OCI-LY7 (cell line): Measurements from ENCODE around the gene F2R.

Experiments
- EZH2phosphoT487 ChIP-seq: fragments of 200-600 bp; sonication (generic); IDR thresholded peaks from 2 replicates; pipeline ENCODE4 v1.6.1; 2018; ENCODE audit warnings: low read depth, borderline replicate concordance, mild to moderate bottlenecking, mixed run types, antibody characterized with exemption, low read length, moderate library complexity, mixed read lengths
- TF ChIP-seq, protein P1 (sequence below): fragments of 200-600 bp; sonication (generic); conservative IDR thresholded peaks from 2 replicates; pipeline ENCODE4 v1.5.1; 2014; ENCODE audit warnings: mild to moderate bottlenecking, antibody characterized with exemption, low read length, moderate library complexity, mixed read lengths

DNA sequence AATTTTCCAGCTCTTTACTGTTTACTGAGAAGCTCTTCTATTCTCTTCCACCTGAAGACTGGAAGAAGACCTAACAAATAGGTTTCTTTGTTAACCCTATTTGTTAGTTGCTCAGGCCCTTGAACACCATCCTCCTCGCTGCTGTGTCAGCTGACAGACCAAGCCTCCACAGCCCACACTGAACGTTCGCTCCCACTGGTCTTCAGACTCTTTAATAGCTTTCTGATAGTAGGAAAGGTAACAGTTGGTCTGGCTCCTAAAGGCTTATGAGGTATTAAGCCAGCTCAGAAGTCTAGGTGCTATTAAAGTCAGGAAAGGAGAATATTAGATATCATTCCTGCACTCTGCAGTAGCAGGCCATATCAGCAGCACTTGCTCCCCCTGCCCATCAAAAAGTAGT lies 23.3 kb upstream of the F2R start:
- TF ChIP-seq, protein P1, sequence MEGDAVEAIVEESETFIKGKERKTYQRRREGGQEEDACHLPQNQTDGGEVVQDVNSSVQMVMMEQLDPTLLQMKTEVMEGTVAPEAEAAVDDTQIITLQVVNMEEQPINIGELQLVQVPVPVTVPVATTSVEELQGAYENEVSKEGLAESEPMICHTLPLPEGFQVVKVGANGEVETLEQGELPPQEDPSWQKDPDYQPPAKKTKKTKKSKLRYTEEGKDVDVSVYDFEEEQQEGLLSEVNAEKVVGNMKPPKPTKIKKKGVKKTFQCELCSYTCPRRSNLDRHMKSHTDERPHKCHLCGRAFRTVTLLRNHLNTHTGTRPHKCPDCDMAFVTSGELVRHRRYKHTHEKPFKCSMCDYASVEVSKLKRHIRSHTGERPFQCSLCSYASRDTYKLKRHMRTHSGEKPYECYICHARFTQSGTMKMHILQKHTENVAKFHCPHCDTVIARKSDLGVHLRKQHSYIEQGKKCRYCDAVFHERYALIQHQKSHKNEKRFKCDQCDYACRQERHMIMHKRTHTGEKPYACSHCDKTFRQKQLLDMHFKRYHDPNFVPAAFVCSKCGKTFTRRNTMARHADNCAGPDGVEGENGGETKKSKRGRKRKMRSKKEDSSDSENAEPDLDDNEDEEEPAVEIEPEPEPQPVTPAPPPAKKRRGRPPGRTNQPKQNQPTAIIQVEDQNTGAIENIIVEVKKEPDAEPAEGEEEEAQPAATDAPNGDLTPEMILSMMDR, result no peak
- no peak for TF ChIP-seq EZH2phosphoT487
